Neural progenitor cell (in vitro differentiated cells): Measurements from ENCODE around the gene PFKM. TPM values are rescaled to one million over a fixed set of nuclear protein-coding genes. Genes with fewer than 3 reads are reported as not detected.
A peak's percentile ranks its signal among the peaks of the same experiment; 100 is the strongest.

ENCODE experiments used
- DNase-seq: peaks from one replicate; pipeline ENCODE4 v3.0.0-alpha.2; 2016; ENCODE audit warnings: low spot score
- H2AFZ ChIP-seq: fragments of 200-600 bp; sonication (generic); replicated peaks from 2 replicates; pipeline ENCODE4 v1.6.1; 2016; ENCODE audit warnings: antibody characterized with exemption
- H3F3A ChIP-seq: fragments of 200-600 bp; sonication (generic); 2 replicates; pipeline ENCODE4 v1.6.1; 2016; ENCODE audit warnings: antibody characterized with exemption, low read depth
- H3K27ac ChIP-seq: fragments of 200-600 bp; sonication (generic); 2 replicates; pipeline ENCODE4 v1.5.1; 2016; ENCODE audit warnings: mild to moderate bottlenecking
- H3K27me3 ChIP-seq: fragments of 200-600 bp; sonication (generic); 2 replicates; pipeline ENCODE4 v1.6.1; 2016; ENCODE audit warnings: mild to moderate bottlenecking, moderate library complexity
- H3K36me3 ChIP-seq: fragments of 200-600 bp; sonication (generic); 2 replicates; pipeline ENCODE4 v1.5.1; 2016
- H3K4me1 ChIP-seq: fragments of 200-600 bp; sonication (generic); 2 replicates; pipeline ENCODE4 v1.6.1; 2016; ENCODE audit warnings: mixed run types
- H3K4me2 ChIP-seq: fragments of 200-600 bp; sonication (generic); 2 replicates; pipeline ENCODE4 v1.6.1; 2016
- H3K4me3 ChIP-seq: fragments of 200-600 bp; sonication (generic); 2 replicates; pipeline ENCODE4 v1.5.1; 2016
- H3K79me2 ChIP-seq: fragments of 200-600 bp; sonication (generic); 2 replicates; pipeline ENCODE4 v1.6.1; 2016; ENCODE audit warnings: low read depth
- H3K9ac ChIP-seq: fragments of 200-600 bp; sonication (generic); 2 replicates; pipeline ENCODE4 v1.6.1; 2016
- H3K9me3 ChIP-seq: fragments of 200-600 bp; sonication (generic); 2 replicates; pipeline ENCODE4 v1.5.1; 2016; ENCODE audit warnings: low read depth
- H4K20me1 ChIP-seq: fragments of 200-600 bp; sonication (generic); 2 replicates; pipeline ENCODE4 v1.6.1; 2016; ENCODE audit warnings: low read depth
- H3K27ac Mint-ChIP-seq: 3 replicates; pipeline ENCODE4 v1.8.0; 2021; ENCODE audit warnings: mixed read lengths
- H3K27me3 Mint-ChIP-seq: 2 replicates; pipeline ENCODE4 v1.8.0; 2022; ENCODE audit warnings: low read depth, mild to moderate bottlenecking, inconsistent platforms, moderate library complexity, mixed read lengths; ENCODE audit not compliant: insufficient read depth
- H3K36me3 Mint-ChIP-seq: 3 replicates; pipeline ENCODE4 v1.8.0; 2021; ENCODE audit warnings: mixed read lengths
- H3K4me1 Mint-ChIP-seq: 3 replicates; pipeline ENCODE4 v1.8.0; 2021; ENCODE audit warnings: mixed read lengths
- H3K4me3 Mint-ChIP-seq: 3 replicates; pipeline ENCODE4 v1.8.0; 2021; ENCODE audit warnings: mild to moderate bottlenecking, moderate library complexity, mixed read lengths
- H3K9me3 Mint-ChIP-seq: 3 replicates; pipeline ENCODE4 v1.8.0; 2020; ENCODE audit warnings: mixed read lengths
- CTCF ChIP-seq: fragments of 200-600 bp; sonication (generic); IDR thresholded peaks from 2 replicates; pipeline ENCODE4 v1.5.1; 2017; ENCODE audit warnings: antibody characterized with exemption, mild to moderate bottlenecking
- EZH2 ChIP-seq: fragments of 200-600 bp; sonication (generic); IDR thresholded peaks from 2 replicates; pipeline ENCODE4 v1.6.1; 2017; ENCODE audit warnings: antibody characterized with exemption, mild to moderate bottlenecking, moderate library complexity
- EZH2phosphoT487 ChIP-seq: fragments of 200-600 bp; sonication (generic); IDR thresholded peaks from 2 replicates; pipeline ENCODE4 v1.6.1; 2017; ENCODE audit warnings: antibody characterized with exemption
- total RNA-seq: library from RNA; depleted of rRNA; stranded (reverse); fragments of >200 nt; gene quantifications from 2 replicates; pipeline ENCODE4 v1.2.3, GENCODE V29; 2015; ENCODE audit warnings: low replicate concordance

PFKM gene
- total RNA-seq, 1 donor from 2014 or later, result 128 TPM

- Histone ChIP-seq H3F3A (no peaks in the 10 kb centered on the region), H4K20me1 (no peaks in the 10 kb centered on the region), H3K27ac (no peak overlapping the region), H3K4me3 (no peak overlapping the region), H3K9ac (no peak overlapping the region), H3K79me2 (no peaks in the 10 kb centered on the region), H3K27me3 (no peaks in the 10 kb centered on the region), H3K36me3 (no peaks in the 10 kb centered on the region), H3K4me1 (no peaks in the 10 kb centered on the region), H3K9me3 (no peaks in the 10 kb centered on the region), H3K4me2 (no peak overlapping the region), H2AFZ (no peak overlapping the region)
- no peaks in the 10 kb centered on the region for H3K36me3 Mint-ChIP-seq
- no peak overlapping the region for H3K27ac Mint-ChIP-seq
- peak; percentile 75 for DNase-seq
- no peak for TF ChIP-seq EZH2
- peak; percentile 99 for TF ChIP-seq CTCF
- no peak for TF ChIP-seq EZH2phosphoT487
- peaks cover 7% of the 10 kb centered on the region for H3K27me3 Mint-ChIP-seq
- no peaks in the 10 kb centered on the region for H3K9me3 Mint-ChIP-seq
- H3K4me3 Mint-ChIP-seq, result no peak overlapping the region
- H3K4me1 Mint-ChIP-seq, result no peaks in the 10 kb centered on the region
Observed at GRCh38 chr12:48165089-48165981, 46.2 kb downstream of the PFKM start.

GRCh38 chr12:48169011-48169410 lies 49.8 kb downstream of the PFKM start:
- H3K9ac ChIP-seq, result no peak overlapping the region
- Mint-ChIP-seq H3K27ac (no peak overlapping the region), H3K9me3 (no peaks in the 10 kb centered on the region), H3K36me3 (no peaks in the 10 kb centered on the region), H3K27me3 (peaks cover 3% of the 10 kb centered on the region), H3K4me1 (no peaks in the 10 kb centered on the region), H3K4me3 (no peak overlapping the region)
- H3K4me3 ChIP-seq, result no peak overlapping the region
- DNase-seq, result no peak
- H3F3A ChIP-seq, result no peaks in the 10 kb centered on the region
- no peak overlapping the region for H3K27ac ChIP-seq
- H3K36me3 ChIP-seq, result no peaks in the 10 kb centered on the region
- no peak for TF ChIP-seq EZH2
- TF ChIP-seq CTCF, result no peak
- no peak for TF ChIP-seq EZH2phosphoT487
- H3K4me1 ChIP-seq, result no peaks in the 10 kb centered on the region
- H3K79me2 ChIP-seq, result no peaks in the 10 kb centered on the region
- H3K4me2 ChIP-seq, result no peak overlapping the region
- no peaks in the 10 kb centered on the region for H4K20me1 ChIP-seq
- no peak overlapping the region for H2AFZ ChIP-seq
- H3K27me3 ChIP-seq, result no peaks in the 10 kb centered on the region
- no peaks in the 10 kb centered on the region for H3K9me3 ChIP-seq

GRCh38 chr12:48175613-48176416 lies 56.7 kb downstream of the PFKM start:
- Histone ChIP-seq H3K27me3 (peaks cover 15% of the 10 kb centered on the region), H2AFZ (peak overlapping the region; percentile 89), H3K4me3 (no peak overlapping the region), H4K20me1 (no peaks in the 10 kb centered on the region), H3K27ac (no peak overlapping the region), H3K36me3 (no peaks in the 10 kb centered on the region), H3K4me2 (peak overlapping the region; percentile 40), H3K9me3 (no peaks in the 10 kb centered on the region), H3K4me1 (peaks cover 26% of the 10 kb centered on the region), H3K9ac (no peak overlapping the region), H3K79me2 (no peaks in the 10 kb centered on the region), H3F3A (no peaks in the 10 kb centered on the region)
- no peaks in the 10 kb centered on the region for H3K36me3 Mint-ChIP-seq
- H3K9me3 Mint-ChIP-seq, result no peaks in the 10 kb centered on the region
- H3K27me3 Mint-ChIP-seq, result peaks cover 2% of the 10 kb centered on the region
- no peak overlapping the region for H3K4me3 Mint-ChIP-seq
- TF ChIP-seq EZH2phosphoT487 (no peak), EZH2 (no peak), CTCF (no peak)
- peak overlapping the region; percentile 79 for H3K27ac Mint-ChIP-seq
- H3K4me1 Mint-ChIP-seq, result peaks cover 27% of the 10 kb centered on the region
- DNase-seq, result no peak
